WTC11 (cell line): ENCODE measurements around the gene PTGES3L. TPM values are rescaled to one million over a fixed set of nuclear protein-coding genes. Genes with fewer than 3 reads are reported as not detected.

Source experiments
- ATAC-seq: fragments of 200-7000 bp; cut with Tn5 transposase; 2 replicates; pipeline ENCODE4 v1.10.0; 2021; ENCODE audit warnings: mild to moderate bottlenecking, moderate library complexity
- CTCF ChIA-PET: fragments of 300-600 bp; sonication (Branson Sonifier 250); formaldehyde crosslinking; loops from one replicate; lab custom pipeline; 2021; ENCODE audit warnings: antibody characterized with exemption; lab: Charles Lee
- POLR2A ChIA-PET: fragments of 350-600 bp; sonication (Branson Sonifier 250); formaldehyde crosslinking; loops from one replicate; lab custom pipeline; 2021; ENCODE audit warnings: antibody characterized with exemption; lab: Charles Lee
- DNase-seq: peaks from one replicate; pipeline ENCODE4 v3.0.0; 2021; ENCODE audit warnings: low spot score
- H3K27ac Mint-ChIP-seq: 2 replicates; pipeline ENCODE4 v1.8.0; 2021; ENCODE audit warnings: mixed read lengths
- H3K27me3 Mint-ChIP-seq: 2 replicates; pipeline ENCODE4 v1.8.0; 2021; ENCODE audit warnings: low read depth, mild to moderate bottlenecking, moderate library complexity, mixed read lengths
- H3K36me3 Mint-ChIP-seq: 2 replicates; pipeline ENCODE4 v1.8.0; 2021; ENCODE audit warnings: mixed read lengths
- H3K4me1 Mint-ChIP-seq: 2 replicates; pipeline ENCODE4 v1.8.0; 2022; ENCODE audit warnings: mixed read lengths
- H3K4me3 Mint-ChIP-seq: 2 replicates; pipeline ENCODE4 v1.8.0; 2021; ENCODE audit warnings: mild to moderate bottlenecking, moderate library complexity, mixed read lengths
- H3K9me3 Mint-ChIP-seq: 2 replicates; pipeline ENCODE4 v1.8.0; 2021; ENCODE audit warnings: mixed read lengths
- EMX1 ChIP-seq: fragments of 250-450 bp; sonication (Bioruptor Pico); IDR thresholded peaks from 2 replicates; pipeline ENCODE4 v1.8.0; 2021; ENCODE audit warnings: mild to moderate bottlenecking
- ESRRA ChIP-seq: sonication (generic); formaldehyde crosslinking; IDR thresholded peaks from 2 replicates; pipeline ENCODE4 v1.8.1; 2022; ENCODE audit warnings: mild to moderate bottlenecking, missing genetic modification reagents, borderline replicate concordance
- FOXJ3 ChIP-seq: sonication (generic); formaldehyde crosslinking; IDR thresholded peaks from 2 replicates; pipeline ENCODE4 v1.9.0; 2021; ENCODE audit warnings: missing genetic modification reagents, mild to moderate bottlenecking, borderline replicate concordance
- GABPB1 ChIP-seq: sonication (generic); formaldehyde crosslinking; IDR thresholded peaks from 2 replicates; pipeline ENCODE4 v1.8.1; 2023; ENCODE audit warnings: mild to moderate bottlenecking, missing genetic modification reagents
- MLX ChIP-seq: sonication (generic); formaldehyde crosslinking; IDR thresholded peaks from 2 replicates; pipeline ENCODE4 v1.8.1; 2023; ENCODE audit warnings: mild to moderate bottlenecking, missing genetic modification reagents, moderate library complexity
- MYBL2 ChIP-seq: sonication (generic); formaldehyde crosslinking; IDR thresholded peaks from 2 replicates; pipeline ENCODE4 v1.8.1; 2023; ENCODE audit warnings: mild to moderate bottlenecking, moderate library complexity, missing genetic modification reagents
- NFE2L1 ChIP-seq: sonication (generic); formaldehyde crosslinking; IDR thresholded peaks from 2 replicates; pipeline ENCODE4 v1.8.1; 2023; ENCODE audit warnings: missing genetic modification reagents
- NR2C2 ChIP-seq: sonication (generic); formaldehyde crosslinking; IDR thresholded peaks from 2 replicates; pipeline ENCODE4 v1.8.0; 2022; ENCODE audit warnings: mild to moderate bottlenecking, missing genetic modification reagents
- OVOL2 ChIP-seq: fragments of 250-450 bp; sonication (Bioruptor Pico); IDR thresholded peaks from 2 replicates; pipeline ENCODE4 v1.9.0; 2021; ENCODE audit warnings: mild to moderate bottlenecking, borderline replicate concordance
- PRRX2 ChIP-seq: fragments of 250-450 bp; sonication (Bioruptor Pico); IDR thresholded peaks from 2 replicates; pipeline ENCODE4 v1.8.0; 2021; ENCODE audit warnings: mild to moderate bottlenecking
- TCF7 ChIP-seq: sonication (generic); formaldehyde crosslinking; IDR thresholded peaks from 2 replicates; pipeline ENCODE4 v1.8.0; 2022; ENCODE audit warnings: mild to moderate bottlenecking, low read depth, missing genetic modification reagents, moderate library complexity
- ZMAT4 ChIP-seq: fragments of 250-450 bp; sonication (Bioruptor Pico); IDR thresholded peaks from 2 replicates; pipeline ENCODE4 v1.9.0; 2021; ENCODE audit warnings: mild to moderate bottlenecking
- ZNF121 ChIP-seq: sonication (generic); formaldehyde crosslinking; IDR thresholded peaks from 2 replicates; pipeline ENCODE4 v1.8.0; 2023; ENCODE audit warnings: missing genetic modification reagents
- ZNF138 ChIP-seq: sonication (generic); formaldehyde crosslinking; conservative IDR thresholded peaks from 2 replicates; pipeline ENCODE4 v1.8.1; 2022; ENCODE audit warnings: mild to moderate bottlenecking, moderate library complexity, missing genetic modification reagents
- ZNF263 ChIP-seq: sonication (generic); formaldehyde crosslinking; IDR thresholded peaks from 2 replicates; pipeline ENCODE4 v1.8.1; 2022; ENCODE audit warnings: low read depth, mild to moderate bottlenecking, moderate library complexity, missing genetic modification reagents
- ZNF317 ChIP-seq: sonication (generic); formaldehyde crosslinking; IDR thresholded peaks from 2 replicates; pipeline ENCODE4 v1.8.1; 2023; ENCODE audit warnings: low read depth, mild to moderate bottlenecking, moderate library complexity, missing genetic modification reagents, borderline replicate concordance
- ZNF396 ChIP-seq: fragments of 250-450 bp; sonication (Bioruptor Pico); IDR thresholded peaks from 2 replicates; pipeline ENCODE4 v1.8.0; 2021; ENCODE audit warnings: mild to moderate bottlenecking, moderate library complexity, borderline replicate concordance
- ZNF425 ChIP-seq: fragments of 250-450 bp; sonication (Bioruptor Pico); conservative IDR thresholded peaks from 2 replicates; pipeline ENCODE4 v1.9.0; 2021; ENCODE audit warnings: mild to moderate bottlenecking
- ZNF671 ChIP-seq: fragments of 250-450 bp; sonication (Bioruptor Pico); IDR thresholded peaks from 2 replicates; pipeline ENCODE4 v1.8.0; 2021; ENCODE audit warnings: mild to moderate bottlenecking
- total RNA-seq: library from RNA; stranded (reverse); gene quantifications from 3 replicates; pipeline ENCODE4 v1.2.3, GENCODE V29; 2021
- TF ChIP-seq, protein P1 (sequence below): sonication (generic); formaldehyde crosslinking; IDR thresholded peaks from 2 replicates; pipeline ENCODE4 v1.8.1; 2022; ENCODE audit warnings: mild to moderate bottlenecking, moderate library complexity, missing genetic modification reagents
- TF ChIP-seq, protein P2 (sequence below): fragments of 250-450 bp; sonication (Bioruptor Pico); IDR thresholded peaks from 2 replicates; pipeline ENCODE4 v1.9.0; 2021; ENCODE audit warnings: mild to moderate bottlenecking

PTGES3L gene
- total RNA-seq, 1 experiment from 2014 or later: 2.1 TPM

GRCh38 chr17:43015579-43015978, 35.7 kb upstream of the PTGES3L start:
- no peak for DNase-seq
- Mint-ChIP-seq H3K27me3 (no peaks in the 10 kb centered on the region), H3K4me3 (no peak overlapping the region)
- ATAC-seq: no peak
- CTCF ChIA-PET: interaction anchor here (0.9 kb wide), 1 partner anchor 18 kb away, joined by 3 read pairs; the partner anchor contains the start of gene RPL27
- no peak for TF ChIP-seq OVOL2 (CRISPR knock-in tag)
- no peak for TF ChIP-seq MLX (CRISPR knock-in tag)
- TF ChIP-seq ZNF138: no peak
- TF ChIP-seq ZMAT4 (CRISPR knock-in tag): no peak
- TF ChIP-seq ZNF263 (CRISPR knock-in tag): no peak
- no peak for TF ChIP-seq NR2C2
- no peak for TF ChIP-seq TCF7 (CRISPR knock-in tag)
- no peak for TF ChIP-seq MYBL2 (CRISPR knock-in tag)
- TF ChIP-seq, all 79 proteins: peak for 0
- Mint-ChIP-seq H3K36me3 (peaks cover 25% of the 10 kb centered on the region), H3K27ac (peak overlapping the region; percentile 62; the same call in 1 of the 2 replicates), H3K9me3 (no peaks in the 10 kb centered on the region), H3K4me1 (peaks cover 43% of the 10 kb centered on the region)
- POLR2A ChIA-PET: no interaction called here

GRCh38 chr17:43014649-43015542, 35.0 kb upstream of the PTGES3L start:
- TF ChIP-seq FOXJ3 (CRISPR knock-in tag) (no peak), ZNF396 (CRISPR knock-in tag) (no peak), ZNF671 (no peak), NFE2L1 (CRISPR knock-in tag) (no peak), ZNF317 (no peak), NR2C2 (no peak), GABPB1 (CRISPR knock-in tag) (no peak), PRRX2 (CRISPR knock-in tag) (no peak), EMX1 (CRISPR knock-in tag) (no peak), ZNF121 (CRISPR knock-in tag) (no peak), ZNF425 (CRISPR knock-in tag) (no peak), ESRRA (CRISPR knock-in tag) (no peak)
- TF ChIP-seq, protein P1, sequence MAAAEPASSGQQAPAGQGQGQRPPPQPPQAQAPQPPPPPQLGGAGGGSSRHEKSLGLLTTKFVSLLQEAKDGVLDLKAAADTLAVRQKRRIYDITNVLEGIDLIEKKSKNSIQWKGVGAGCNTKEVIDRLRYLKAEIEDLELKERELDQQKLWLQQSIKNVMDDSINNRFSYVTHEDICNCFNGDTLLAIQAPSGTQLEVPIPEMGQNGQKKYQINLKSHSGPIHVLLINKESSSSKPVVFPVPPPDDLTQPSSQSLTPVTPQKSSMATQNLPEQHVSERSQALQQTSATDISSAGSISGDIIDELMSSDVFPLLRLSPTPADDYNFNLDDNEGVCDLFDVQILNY (CRISPR knock-in tag): no peak
- TF ChIP-seq, protein P2, sequence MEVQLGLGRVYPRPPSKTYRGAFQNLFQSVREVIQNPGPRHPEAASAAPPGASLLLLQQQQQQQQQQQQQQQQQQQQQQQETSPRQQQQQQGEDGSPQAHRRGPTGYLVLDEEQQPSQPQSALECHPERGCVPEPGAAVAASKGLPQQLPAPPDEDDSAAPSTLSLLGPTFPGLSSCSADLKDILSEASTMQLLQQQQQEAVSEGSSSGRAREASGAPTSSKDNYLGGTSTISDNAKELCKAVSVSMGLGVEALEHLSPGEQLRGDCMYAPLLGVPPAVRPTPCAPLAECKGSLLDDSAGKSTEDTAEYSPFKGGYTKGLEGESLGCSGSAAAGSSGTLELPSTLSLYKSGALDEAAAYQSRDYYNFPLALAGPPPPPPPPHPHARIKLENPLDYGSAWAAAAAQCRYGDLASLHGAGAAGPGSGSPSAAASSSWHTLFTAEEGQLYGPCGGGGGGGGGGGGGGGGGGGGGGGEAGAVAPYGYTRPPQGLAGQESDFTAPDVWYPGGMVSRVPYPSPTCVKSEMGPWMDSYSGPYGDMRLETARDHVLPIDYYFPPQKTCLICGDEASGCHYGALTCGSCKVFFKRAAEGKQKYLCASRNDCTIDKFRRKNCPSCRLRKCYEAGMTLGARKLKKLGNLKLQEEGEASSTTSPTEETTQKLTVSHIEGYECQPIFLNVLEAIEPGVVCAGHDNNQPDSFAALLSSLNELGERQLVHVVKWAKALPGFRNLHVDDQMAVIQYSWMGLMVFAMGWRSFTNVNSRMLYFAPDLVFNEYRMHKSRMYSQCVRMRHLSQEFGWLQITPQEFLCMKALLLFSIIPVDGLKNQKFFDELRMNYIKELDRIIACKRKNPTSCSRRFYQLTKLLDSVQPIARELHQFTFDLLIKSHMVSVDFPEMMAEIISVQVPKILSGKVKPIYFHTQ (CRISPR knock-in tag): no peak

More at GRCh38 chr17:43014649-43015542, 35.0 kb upstream of the PTGES3L start:
- Mint-ChIP-seq H3K4me3 (no peak overlapping the region), H3K27me3 (no peaks in the 10 kb centered on the region), H3K27ac (peak overlapping the region; percentile 62), H3K36me3 (peaks cover 25% of the 10 kb centered on the region), H3K4me1 (peaks cover 36% of the 10 kb centered on the region), H3K9me3 (no peaks in the 10 kb centered on the region)
- DNase-seq (no peak), ATAC-seq (no peak)
- ChIA-PET CTCF (interaction anchor here (0.9 to 4.3 kb wide), 2 partner anchors 17 kb away, joined by 3 to 19 read pairs; partner anchors contain the start of gene RPL27), POLR2A (interaction anchor here (1.0 kb wide), 1 partner anchor 11 kb away, joined by 3 read pairs; no protein-coding TSS in a partner anchor)
